Fibroblast of lung (primary cell): ENCODE measurements around the gene S100A11. TPM values are rescaled to one million over a fixed set of nuclear protein-coding genes. Genes with fewer than 3 reads are reported as not detected.

Experiments used
- DNase-seq, 2 donors: peaks; one replicate each; pipeline versions ENCODE4 v3.0.0 to v3.0.0-alpha.2; 2010; ENCODE audit warnings: low read depth in 2 of 2
- H2AFZ ChIP-seq: 2 replicates; pipeline ENCODE4 v1.5.1; 2012; ENCODE audit warnings: low read length, control low read depth, inconsistent platforms
- H3K27ac ChIP-seq: 2 replicates; pipeline ENCODE4 v1.5.1; 2011; ENCODE audit warnings: low read length, control low read depth; ENCODE audit not compliant: insufficient read depth
- H3K27me3 ChIP-seq: 2 replicates; pipeline ENCODE4 v1.5.1; 2011; ENCODE audit warnings: mild to moderate bottlenecking, low read length; ENCODE audit not compliant: control insufficient read depth, insufficient read depth
- H3K36me3 ChIP-seq: 2 replicates; pipeline ENCODE4 v1.5.1; 2011; ENCODE audit warnings: low read length; ENCODE audit not compliant: control insufficient read depth, insufficient read depth
- H3K4me1 ChIP-seq: 2 replicates; pipeline ENCODE4 v1.5.1; 2011; ENCODE audit warnings: low read length; ENCODE audit not compliant: control insufficient read depth, insufficient read depth; ENCODE audit errors: extremely low read depth
- H3K4me2 ChIP-seq: 2 replicates; pipeline ENCODE4 v1.5.1; 2011; ENCODE audit warnings: low read length, control low read depth; ENCODE audit not compliant: insufficient read depth; ENCODE audit errors: extremely low read depth
- H3K4me3 ChIP-seq, 4 experiments: fragments of 200-600 bp in 1 of 4; sonication (generic) in 1 of 4; replicated peaks in 1 of 4; 2 replicates each; pipeline ENCODE4 v1.5.1; 2011 to 2016; ENCODE audit warnings: low read length in 4 of 4, low read depth in 3 of 4, mild to moderate bottlenecking in 3 of 4, control low read depth in 2 of 4, inconsistent platforms in 1 of 4, mixed read lengths in 1 of 4; ENCODE audit not compliant: insufficient read depth in 1 of 4; ENCODE audit errors: control extremely low read depth in 1 of 4
- H3K79me2 ChIP-seq: 2 replicates; pipeline ENCODE4 v1.5.1; 2012; ENCODE audit warnings: mild to moderate bottlenecking, low read length, inconsistent platforms; ENCODE audit not compliant: control insufficient read depth, insufficient read depth
- H3K9ac ChIP-seq: 2 replicates; pipeline ENCODE4 v1.5.1; 2011; ENCODE audit warnings: mild to moderate bottlenecking, low read length, control low read depth; ENCODE audit not compliant: insufficient read depth
- H3K9me3 ChIP-seq: 2 replicates; pipeline ENCODE4 v1.5.1; 2012; ENCODE audit warnings: low read depth, low read length; ENCODE audit not compliant: control insufficient read depth, insufficient read depth
- H4K20me1 ChIP-seq: 2 replicates; pipeline ENCODE4 v1.5.1; 2011; ENCODE audit warnings: low read length; ENCODE audit not compliant: control insufficient read depth, insufficient read depth; ENCODE audit errors: extremely low read depth
- EZH2 ChIP-seq: IDR thresholded peaks from 2 replicates; pipeline ENCODE4 v1.5.1; 2012; ENCODE audit warnings: low read length, control low read depth, mild to moderate bottlenecking; ENCODE audit errors: missing control alignments
- polyA plus RNA-seq, 2 donors: library from polyadenylated mRNA; depleted of rRNA in 1 of 2; stranded (reverse) in 1 of 2; unstranded in 1 of 2; fragments of >200 nt; gene quantifications; 2 replicates each; pipeline ENCODE4 v1.2.1, GENCODE V29; 2011 to 2012; ENCODE audit warnings: missing spikeins in 1 of 2
- total RNA-seq: library from RNA; depleted of rRNA; stranded (reverse); fragments of >200 nt; gene quantifications from 2 replicates; pipeline ENCODE4 v1.2.1, GENCODE V29; 2014
- TF ChIP-seq, protein P1 (sequence below), 2 donors: IDR thresholded peaks in 1 of 2; conservative IDR thresholded peaks in 1 of 2; 1 replicate in 1 of 2; 2 replicates in 1 of 2; pipeline ENCODE4 v1.5.1; 2011 to 2012; ENCODE audit warnings: low read length in 2 of 2, control low read depth in 1 of 2, inconsistent platforms in 1 of 2, low read depth in 1 of 2, mild to moderate bottlenecking in 1 of 2

Gene S100A11
- total and polyA plus RNA-seq, 2 donors (not counting 1 experiment from before 2014, with no cell fraction given): 55.8 to 1,144 TPM

DNA sequence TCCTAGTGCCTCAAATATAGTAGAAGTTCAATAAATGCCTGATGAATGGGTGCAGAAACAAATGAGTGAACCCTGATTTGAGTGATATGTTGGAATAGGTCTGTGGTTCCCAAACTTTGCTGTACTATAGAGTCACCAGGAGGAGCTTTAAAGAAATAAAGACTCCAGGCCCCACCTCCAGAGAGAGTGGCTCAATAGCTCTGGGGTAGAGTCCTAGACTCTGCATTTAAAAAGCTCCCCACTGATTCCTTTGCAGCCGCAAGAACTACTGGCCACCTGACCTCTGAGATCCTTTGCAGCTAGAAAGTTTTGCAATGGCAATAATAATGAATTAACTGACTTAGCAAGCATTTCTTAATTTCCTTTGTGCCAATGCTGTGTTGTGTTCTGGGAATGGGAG lies 31.1 kb upstream of the S100A11 start:
- H3K79me2 ChIP-seq: no peaks in the 10 kb centered on the region
- no peak for DNase-seq
- H3K9me3 ChIP-seq: no peaks in the 10 kb centered on the region
- no peak overlapping the region for H3K27ac ChIP-seq
- H2AFZ ChIP-seq: no peak overlapping the region
- H3K27me3 ChIP-seq: peaks cover 10% of the 10 kb centered on the region
- H3K4me3 ChIP-seq: no peak overlapping the region
- H3K9ac ChIP-seq: no peak overlapping the region
- H4K20me1 ChIP-seq: no peaks in the 10 kb centered on the region
- H3K4me2 ChIP-seq: no peak overlapping the region
- TF ChIP-seq, protein P1, sequence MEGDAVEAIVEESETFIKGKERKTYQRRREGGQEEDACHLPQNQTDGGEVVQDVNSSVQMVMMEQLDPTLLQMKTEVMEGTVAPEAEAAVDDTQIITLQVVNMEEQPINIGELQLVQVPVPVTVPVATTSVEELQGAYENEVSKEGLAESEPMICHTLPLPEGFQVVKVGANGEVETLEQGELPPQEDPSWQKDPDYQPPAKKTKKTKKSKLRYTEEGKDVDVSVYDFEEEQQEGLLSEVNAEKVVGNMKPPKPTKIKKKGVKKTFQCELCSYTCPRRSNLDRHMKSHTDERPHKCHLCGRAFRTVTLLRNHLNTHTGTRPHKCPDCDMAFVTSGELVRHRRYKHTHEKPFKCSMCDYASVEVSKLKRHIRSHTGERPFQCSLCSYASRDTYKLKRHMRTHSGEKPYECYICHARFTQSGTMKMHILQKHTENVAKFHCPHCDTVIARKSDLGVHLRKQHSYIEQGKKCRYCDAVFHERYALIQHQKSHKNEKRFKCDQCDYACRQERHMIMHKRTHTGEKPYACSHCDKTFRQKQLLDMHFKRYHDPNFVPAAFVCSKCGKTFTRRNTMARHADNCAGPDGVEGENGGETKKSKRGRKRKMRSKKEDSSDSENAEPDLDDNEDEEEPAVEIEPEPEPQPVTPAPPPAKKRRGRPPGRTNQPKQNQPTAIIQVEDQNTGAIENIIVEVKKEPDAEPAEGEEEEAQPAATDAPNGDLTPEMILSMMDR (conservative IDR thresholded peaks at IDR 0.05 in 1 of 2, IDR thresholded peaks at IDR 0.05 in 1 of 2; ENCODE audit: low read depth in 1 of 2, low read length in 2 of 2): no peak
- no peak for TF ChIP-seq EZH2
- H3K36me3 ChIP-seq: no peaks in the 10 kb centered on the region
- H3K4me1 ChIP-seq: no peaks in the 10 kb centered on the region

DNA sequence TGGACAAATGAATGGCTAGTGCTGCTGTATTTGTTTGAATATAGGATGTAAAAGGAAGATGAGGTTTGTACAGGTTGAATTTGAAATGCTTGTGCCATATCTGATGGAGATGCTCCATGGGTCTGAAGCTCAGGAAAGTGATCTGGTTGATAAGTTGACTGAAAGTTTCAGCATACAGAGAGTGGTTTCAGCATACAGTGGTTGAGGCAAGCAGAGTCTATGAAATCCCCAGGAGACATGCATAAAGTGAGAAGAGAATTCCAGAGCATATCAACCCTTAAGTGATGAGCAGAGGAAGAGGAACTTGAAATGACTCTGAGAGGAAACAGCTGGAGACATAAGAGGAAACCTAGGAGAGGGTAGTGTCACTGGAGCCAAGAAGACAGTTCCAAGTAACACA lies 30.3 kb upstream of the S100A11 start:
- no peak overlapping the region for H3K4me2 ChIP-seq
- no peaks in the 10 kb centered on the region for H3K9me3 ChIP-seq
- no peaks in the 10 kb centered on the region for H3K36me3 ChIP-seq
- no peaks in the 10 kb centered on the region for H4K20me1 ChIP-seq
- H3K4me1 ChIP-seq: no peaks in the 10 kb centered on the region
- no peak for DNase-seq
- TF ChIP-seq, protein P1 (conservative IDR thresholded peaks at IDR 0.05 in 1 of 2, IDR thresholded peaks at IDR 0.05 in 1 of 2; ENCODE audit: low read depth in 1 of 2, low read length in 2 of 2): no peak
- TF ChIP-seq EZH2: no peak
- H3K79me2 ChIP-seq: no peaks in the 10 kb centered on the region
- H3K4me3 ChIP-seq: no peak overlapping the region
- H3K27me3 ChIP-seq: peaks cover 5% of the 10 kb centered on the region
- no peak overlapping the region for H3K27ac ChIP-seq
- H2AFZ ChIP-seq: no peak overlapping the region
- no peak overlapping the region for H3K9ac ChIP-seq

- H3K4me3 ChIP-seq: no peak overlapping the region
- no peak overlapping the region for H2AFZ ChIP-seq
- no peak for TF ChIP-seq EZH2
- TF ChIP-seq, protein P1 (conservative IDR thresholded peaks at IDR 0.05 in 1 of 2, IDR thresholded peaks at IDR 0.05 in 1 of 2; ENCODE audit: low read depth in 1 of 2, low read length in 2 of 2): no peak
- H3K79me2 ChIP-seq: no peaks in the 10 kb centered on the region
- no peak overlapping the region for H3K9ac ChIP-seq
- H3K36me3 ChIP-seq: no peaks in the 10 kb centered on the region
- H3K27me3 ChIP-seq: peaks cover 16% of the 10 kb centered on the region
- no peaks in the 10 kb centered on the region for H3K4me1 ChIP-seq
- H4K20me1 ChIP-seq: no peaks in the 10 kb centered on the region
- no peaks in the 10 kb centered on the region for H3K9me3 ChIP-seq
- no peak for DNase-seq
- H3K27ac ChIP-seq: no peak overlapping the region
- no peak overlapping the region for H3K4me2 ChIP-seq
Observed at GRCh38 chr1:152061952-152062351, 25.1 kb upstream of the S100A11 start.
